Activated naive CD4-positive, alpha-beta T cell treated with Interleukin-2 at 50 U/mL for 16 hours (primary cell): ENCODE results near the gene INPP5F.
"Not testable (repeated sequence)": the region's sequence is repeated elsewhere in the genome, so short reads cannot be mapped to it uniquely, and the experiment has no call there.

Experiments
- DNase-seq: peaks from one replicate; pipeline ENCODE4 v3.0.0-alpha.2; 2020

The INPP5F gene

DNA sequence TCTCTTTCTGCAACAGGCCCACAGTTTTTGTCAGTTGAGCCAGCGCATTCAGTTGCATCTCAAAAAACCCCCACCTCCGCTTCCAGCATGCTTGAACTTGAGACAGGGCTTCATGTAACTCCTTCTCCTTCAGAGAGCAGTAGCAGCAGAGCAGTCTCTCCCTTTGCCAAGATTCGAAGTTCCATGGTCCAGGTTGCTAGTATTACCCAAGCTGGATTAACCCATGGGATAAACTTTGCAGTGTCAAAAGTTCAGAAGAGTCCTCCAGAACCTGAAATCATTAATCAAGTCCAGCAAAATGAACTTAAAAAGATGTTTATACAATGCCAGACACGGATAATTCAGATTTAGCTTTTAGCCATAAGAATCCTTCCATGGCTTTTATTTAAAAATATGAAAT, 101.6 kb downstream of the INPP5F start:
- no peak for DNase-seq

DNA sequence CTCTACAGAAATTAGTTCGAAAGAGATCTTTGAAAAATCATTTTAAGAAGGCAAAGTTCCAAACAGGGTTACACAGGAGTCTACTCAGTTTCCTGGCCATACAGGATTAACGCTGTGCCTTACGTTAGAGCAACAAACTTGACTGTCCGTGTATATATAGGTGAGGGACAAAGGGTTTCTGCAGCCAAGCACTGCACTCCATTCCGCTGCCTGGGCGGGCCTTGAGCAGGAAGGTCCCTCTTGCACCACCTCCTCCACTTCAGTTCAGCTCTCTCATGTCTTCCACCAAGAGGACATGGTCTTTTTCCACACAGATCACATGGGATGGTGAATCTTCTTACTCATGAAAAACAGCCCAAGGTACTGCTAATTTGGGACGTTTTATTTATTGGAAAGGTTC, 103.6 kb downstream of the INPP5F start:
- DNase-seq: no peak

DNA sequence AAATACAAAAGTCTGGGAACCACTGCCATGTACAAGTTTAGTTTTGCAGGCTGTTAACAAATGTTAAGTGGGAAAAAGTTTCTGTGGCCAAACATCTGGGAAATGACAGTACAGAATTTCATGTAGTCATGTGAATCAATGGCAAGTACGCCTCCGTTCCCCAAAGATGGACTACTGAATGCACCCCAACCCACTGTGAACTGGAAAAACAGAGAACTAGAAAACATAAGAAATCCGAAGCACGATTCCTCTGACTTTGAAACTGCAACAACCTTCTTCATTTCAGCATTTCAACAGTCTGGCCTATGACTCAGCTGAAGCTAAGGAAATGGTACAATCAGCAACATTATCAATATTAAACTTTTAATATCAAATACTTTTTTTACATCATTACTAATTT, 105.0 kb downstream of the INPP5F start:
- no peak for DNase-seq

DNA sequence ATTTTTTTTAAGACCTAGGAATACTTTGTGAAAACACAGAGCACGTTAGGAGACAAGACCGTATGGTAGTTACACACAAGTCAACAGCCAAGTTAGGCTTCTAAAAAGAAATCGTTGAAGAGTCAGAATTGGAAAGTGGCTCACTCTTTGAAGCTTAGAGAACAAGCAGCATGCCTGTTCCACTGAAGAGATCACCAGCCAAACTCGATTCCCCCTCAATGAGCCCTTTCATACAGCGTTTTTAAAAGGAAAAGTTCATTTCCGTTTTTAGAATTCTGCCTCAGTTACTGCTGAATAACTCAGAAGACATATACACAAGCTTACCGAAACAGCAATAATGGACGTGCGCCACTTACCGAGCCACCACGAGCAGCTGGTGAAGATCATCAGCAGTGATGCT, 105.8 kb downstream of the INPP5F start:
- no peak for DNase-seq

DNA sequence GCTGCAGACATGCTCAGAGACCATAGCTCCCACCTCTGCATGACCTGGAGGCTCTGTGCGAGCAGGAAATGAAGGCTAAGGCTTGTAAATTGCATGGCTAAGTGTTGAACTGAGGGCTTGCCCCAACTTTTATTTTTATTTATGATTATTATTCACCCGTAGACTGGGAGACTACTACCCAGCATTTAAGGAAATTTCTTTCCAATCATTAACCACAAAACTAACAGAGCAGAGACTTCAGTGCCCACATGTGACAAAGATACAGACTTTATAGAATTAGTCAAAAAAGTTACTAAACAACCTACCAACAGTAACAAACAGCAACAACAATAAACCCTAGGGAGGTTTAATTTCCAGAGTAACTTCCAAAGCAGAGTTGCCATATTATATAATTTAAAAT, 107.1 kb downstream of the INPP5F start:
- no peak for DNase-seq

DNA sequence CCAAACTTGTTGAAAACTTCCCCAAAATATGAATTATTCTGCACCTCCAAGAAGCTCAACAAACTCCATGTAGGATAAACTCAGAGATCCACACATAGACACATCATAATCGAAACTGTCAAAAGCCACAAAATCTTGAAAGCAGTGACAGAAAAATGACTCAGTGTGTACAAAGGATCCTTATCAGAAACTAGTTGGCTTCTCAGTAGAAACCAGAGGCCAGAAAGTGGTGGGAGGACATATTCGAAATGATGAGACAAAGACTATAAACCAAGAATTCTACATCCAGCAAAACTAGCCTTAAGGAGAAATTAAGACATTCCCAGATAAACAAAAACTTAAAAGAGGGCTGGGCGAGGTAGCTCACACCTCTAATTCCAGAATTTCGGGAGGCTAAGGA, 108.3 kb downstream of the INPP5F start:
- DNase-seq: no peak

DNA sequence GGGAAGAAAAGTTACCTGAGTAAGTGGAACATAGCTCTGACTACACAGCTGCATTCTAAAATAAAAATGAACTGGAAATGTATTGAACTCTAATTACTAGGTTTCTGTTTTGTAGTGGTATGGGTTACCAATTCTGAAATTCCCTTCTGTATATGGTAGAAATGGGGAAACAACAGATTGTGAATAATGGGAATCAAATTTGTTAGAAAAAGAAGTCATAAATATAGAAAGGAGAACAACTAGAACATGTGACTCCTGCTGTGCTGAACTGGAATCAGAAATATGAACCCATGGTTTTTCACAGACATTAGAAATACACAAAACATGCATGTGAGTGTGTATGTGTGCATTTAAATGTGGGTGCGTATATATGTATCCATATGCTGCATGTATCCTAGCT, 119.8 kb downstream of the INPP5F start:
- no peak for DNase-seq

DNA sequence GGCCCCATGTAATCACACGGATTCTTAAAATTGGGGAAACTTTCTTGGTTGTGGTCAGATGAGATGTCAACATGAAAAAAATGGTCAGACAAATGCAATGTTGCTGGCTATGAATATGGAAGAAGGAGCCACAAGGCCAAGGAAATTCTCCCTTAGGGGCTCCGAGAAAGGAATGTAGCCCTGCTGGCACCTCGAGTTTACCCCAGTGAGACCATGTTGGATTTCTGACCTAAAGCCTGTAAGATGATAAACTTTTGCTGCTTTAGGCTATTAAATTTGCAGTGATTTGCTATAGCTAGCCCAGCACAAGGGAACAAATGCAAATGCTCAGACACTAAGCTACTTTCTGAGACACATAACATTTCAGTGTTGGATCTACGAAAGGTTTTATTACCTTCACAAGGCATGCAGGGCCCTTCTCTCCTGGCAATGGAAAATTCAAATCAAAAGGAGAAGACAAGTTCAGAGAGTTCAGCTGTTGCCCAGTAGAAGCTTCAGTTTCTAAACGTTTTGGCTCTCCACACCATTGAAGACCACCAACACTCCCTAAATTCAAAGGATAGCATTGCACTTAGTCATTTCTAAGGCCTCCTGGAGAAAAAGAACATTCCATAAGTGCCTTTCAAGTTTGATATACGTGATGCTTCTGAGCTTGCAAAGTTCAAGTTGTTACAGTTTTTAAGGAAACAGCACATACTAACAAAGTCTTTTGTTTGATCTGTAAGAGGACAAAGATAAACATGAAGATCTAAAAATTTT, 123.4 kb downstream of the INPP5F start:
- DNase-seq: no peak

DNA sequence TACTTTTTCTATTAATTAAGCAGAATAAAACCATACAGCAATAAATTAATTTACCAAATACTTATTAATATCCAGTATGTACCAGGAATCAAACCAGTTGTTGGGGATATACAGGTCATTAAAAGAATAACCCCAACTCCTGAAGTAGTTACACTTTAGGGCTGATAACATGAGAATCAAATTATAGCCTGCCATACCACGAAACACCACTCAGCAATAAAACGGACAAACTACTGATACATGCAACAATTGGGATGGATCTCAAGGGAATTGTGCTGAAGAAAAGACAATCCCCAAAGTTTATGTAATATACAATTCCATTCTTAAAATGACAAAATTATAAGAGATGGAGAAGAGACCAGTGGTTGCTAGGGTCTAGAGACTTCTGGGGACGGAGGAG, 124.1 kb downstream of the INPP5F start:
- no peak for DNase-seq

DNA sequence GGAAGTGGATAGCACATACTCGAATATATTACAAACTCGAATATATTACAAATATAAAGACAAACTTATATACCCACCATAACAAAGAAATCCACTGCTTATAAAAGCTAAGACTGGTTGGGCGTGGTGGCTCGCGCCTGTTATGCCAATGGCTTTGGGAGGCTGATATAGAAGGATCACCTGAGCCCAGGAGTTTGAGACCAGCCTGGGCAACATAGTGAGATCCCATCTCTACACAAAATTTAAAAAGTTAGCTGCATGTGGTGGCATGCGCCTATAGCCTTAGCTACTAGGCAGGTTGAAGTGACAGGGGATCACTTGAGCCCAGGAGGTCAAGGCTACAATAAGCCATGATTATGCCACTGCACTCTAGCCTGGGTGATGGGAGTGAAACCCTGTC, 126.4 kb downstream of the INPP5F start:
- DNase-seq: no peak

DNA sequence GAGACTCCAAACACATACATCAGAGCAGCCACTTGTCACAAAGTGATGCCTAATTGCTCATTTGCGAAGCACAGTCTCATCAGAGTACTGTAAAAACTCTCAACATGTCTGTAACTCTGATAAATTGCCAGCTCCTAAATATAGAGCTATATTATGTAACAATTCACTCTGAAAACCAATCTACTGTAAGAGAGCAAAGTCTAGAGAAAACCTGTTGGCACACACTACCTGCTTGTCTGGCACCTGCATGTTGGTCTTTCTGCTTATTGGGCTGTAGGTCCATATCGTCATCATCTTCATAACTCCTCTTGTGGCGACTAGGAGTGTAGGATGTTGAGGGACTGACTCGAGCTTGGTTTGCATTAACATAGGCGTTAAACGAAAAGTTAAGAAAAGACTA, 127.0 kb downstream of the INPP5F start:
- DNase-seq: no peak

DNA sequence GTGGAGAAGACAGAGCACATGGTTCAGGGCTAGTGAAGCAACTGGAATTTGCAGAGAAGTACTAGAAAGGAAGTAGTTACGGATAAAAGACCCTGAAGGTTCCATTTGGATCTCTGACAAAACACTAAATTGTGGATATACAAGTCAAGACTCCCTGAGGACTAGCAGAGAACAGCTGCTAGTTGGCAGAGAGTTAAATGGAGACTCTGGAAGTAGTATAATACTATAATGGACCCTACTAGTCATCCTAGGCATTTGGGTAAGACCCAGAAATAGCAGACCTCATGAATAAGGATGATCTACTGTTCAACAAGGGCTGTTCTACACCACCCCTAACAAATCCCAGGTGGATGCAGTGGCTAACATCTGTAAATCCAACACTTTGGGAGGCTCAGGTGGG, 127.7 kb downstream of the INPP5F start:
- no peak for DNase-seq

DNA sequence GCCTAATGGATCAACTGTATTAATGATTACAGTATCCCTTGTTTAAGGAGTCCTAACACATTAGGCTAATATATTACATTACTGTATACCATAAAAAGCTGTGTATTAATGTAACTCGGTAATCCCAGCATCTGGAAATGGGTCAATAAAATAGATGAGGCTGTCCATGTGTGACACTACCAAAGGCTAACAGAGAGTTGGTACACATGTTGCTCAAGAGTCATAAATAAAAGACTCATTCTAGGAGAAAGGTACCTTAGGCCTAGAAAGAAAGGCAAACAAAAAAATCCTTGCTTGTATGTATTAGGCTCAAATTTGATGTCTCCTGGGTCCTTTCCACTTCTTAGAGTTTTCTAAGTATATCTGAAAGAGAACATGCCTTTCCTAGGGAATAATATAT, 132.2 kb downstream of the INPP5F start:
- DNase-seq: no peak

DNA sequence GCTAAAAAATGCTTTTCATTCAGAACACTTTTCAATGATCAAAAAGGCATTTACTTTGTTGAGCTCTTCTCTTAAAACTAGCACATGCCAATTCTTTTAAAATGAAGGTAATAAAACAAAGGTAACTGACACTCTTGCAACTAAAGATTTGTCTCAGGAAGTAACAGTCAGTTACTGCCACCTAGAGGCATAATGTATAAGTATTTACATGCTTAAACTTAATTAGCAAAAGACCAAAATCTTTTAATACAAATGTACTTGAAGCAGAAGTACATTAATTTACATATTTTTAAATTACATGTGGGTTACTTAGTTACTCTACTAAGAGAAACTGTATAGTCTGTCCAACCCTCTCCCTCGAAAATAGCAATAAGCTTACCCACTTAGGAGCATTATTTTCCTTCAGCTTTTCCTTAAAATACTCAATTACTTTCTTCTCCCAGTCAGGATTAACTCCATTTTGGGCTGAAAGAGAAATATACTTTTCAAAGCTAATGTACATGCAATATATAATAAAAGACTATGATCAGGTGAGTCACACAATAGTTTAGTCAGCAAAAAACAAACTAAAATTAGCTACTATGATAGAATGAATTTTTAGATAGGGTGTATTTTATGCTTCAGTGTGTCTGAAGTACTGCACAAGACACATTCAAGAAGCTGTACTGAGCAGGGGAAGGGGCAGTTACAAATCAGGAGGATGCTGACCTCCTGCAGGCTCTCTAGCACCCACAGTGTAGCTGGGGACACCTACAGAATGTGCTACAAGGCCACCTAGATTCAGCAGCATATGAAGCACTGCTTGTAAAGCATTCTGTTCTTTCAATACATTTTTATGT, 133.8 kb downstream of the INPP5F start:
- no peak for DNase-seq

DNA sequence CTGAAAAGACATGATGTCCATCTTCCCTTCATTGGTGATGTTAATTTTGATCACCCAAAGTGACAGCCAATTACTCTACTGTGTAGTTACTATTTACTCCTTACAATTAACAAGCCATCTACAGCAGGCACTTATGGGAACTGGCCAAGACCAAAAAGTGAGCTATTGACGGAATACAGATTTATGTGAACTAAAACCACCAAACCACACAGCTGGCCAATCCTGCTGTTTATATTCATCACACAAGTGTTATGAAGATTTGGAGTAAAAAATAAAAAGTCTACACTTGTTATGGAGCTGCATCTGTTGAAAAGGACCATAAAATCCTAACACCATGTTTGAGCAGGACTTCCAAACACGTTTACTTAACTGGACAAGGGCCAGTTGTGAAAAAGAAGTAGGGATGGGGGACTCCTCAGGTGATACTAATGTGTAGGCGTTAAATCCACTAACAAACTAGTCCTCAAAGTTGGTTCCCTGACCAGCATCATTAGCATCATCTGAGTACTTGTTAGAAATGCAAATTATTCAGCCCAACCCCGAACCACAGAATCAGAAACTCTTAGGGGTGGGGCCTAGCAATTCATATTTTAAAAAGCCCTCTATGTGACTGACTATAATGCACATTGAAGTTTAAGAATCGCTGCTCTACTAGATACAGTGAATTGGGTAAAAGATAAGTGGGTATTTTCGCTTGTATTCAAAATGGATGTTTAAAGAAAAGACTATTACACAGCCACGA, 135.2 kb downstream of the INPP5F start:
- DNase-seq: no peak

DNA sequence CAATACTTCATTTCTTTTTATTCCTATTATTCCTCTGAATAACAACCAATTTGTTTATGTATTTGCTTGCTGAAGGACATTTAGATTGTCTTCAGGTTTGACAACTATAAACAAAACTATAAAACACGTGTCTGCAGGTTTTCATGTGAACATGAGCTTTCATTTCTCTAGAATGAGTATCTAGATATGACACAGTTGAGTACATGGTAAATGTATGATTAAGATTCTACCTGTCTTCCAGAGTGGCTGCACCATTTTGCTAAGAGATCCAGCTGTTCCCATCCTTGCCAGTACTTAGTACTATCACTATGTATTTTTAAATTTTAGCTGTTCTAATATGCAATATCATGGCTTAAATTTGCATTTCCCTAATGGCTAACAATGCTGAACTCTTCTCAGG, 136.7 kb downstream of the INPP5F start:
- no peak for DNase-seq

DNA sequence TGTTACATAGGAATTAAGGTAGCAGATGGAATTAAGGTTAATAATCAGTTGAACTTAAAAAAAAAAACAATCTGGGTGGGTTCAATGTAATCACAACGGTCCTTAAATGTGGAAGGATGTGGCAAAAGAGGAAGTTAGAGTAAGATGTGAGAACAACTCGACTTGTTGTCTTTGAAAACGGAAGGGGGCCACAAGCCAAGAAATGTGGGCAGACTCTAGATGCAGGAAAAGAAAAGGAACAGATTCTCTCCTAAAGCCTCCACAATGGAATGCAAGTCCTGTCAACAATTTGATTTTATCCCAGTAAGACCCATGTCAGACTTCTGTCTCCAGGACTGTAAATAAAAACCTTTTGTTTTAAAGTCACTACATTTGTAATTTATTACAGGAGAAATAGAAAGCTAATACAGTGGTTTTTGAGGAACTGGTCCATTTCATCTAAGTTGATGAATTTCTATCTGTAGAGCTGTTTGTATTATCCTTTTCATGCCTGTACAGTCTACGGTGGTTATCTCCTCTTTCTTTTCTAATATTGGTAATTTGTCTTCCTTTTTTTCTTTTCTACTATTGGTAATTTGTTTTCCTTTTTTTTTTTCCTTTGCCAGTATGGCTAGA, 138.2 kb downstream of the INPP5F start:
- DNase-seq: no peak

DNA sequence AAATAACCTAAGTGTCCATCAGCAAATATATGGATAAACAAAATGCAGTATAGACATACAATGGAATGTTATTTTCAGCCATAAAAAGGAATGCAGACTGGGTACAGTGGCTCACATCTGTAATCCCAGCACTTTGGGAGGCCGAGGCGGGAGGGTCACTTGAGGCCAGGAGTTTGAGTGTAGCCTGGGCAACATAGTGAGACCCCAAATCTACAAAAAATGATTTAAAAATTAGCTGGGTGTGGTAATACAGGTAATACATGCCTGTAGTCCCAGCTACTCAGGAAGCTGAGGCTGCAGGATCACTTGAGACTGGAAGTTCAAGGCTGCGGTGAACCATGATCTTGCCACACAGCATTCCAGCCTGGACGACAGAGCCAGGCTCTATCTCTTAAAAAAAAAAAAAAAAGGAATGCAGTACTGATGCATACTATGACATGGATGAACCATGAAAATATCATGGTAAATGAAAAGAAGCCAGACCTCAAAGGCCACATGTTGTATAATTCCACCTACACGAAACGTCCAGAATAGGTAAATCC, 139.9 kb downstream of the INPP5F start:
- no peak for DNase-seq

DNA sequence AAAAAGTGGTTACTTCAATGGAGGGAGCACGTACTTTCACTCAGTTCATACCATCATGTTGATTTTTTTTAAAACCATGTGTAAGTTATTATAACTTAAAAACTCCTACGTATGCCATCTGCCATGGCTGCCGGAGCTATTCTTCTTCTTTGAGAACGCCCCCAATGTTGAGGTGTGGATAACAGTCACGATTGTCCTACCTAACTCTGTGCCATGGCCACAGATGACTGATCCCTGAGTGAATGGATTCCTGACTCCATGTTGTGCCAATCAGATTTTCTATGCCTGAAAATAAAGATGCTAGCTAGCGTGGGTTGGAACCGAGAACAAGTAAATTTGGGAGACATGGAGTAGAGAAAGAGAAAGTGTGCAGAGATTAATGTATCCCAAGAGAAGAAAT, 141.5 kb downstream of the INPP5F start:
- no peak for DNase-seq

DNA sequence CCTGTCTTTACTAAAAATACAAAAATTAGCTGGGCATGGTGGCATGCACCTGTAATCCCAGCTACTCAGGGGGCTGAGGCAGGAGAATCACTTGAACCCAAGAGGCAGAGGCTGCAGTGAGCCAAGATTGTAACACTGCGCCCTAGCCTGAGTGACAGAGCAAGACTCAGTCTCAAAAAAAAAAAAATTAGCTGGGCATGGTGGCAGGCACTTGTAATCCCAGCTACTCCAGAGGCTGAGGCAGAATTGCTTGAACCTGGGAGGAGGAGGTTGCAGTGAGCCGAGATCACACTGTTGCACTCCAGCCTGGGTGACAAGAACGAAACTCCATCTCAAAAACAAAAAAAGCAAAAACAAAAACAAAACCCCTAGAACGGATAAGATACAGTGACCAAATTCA, 143.5 kb downstream of the INPP5F start:
- DNase-seq: not testable (repeated sequence)

DNA sequence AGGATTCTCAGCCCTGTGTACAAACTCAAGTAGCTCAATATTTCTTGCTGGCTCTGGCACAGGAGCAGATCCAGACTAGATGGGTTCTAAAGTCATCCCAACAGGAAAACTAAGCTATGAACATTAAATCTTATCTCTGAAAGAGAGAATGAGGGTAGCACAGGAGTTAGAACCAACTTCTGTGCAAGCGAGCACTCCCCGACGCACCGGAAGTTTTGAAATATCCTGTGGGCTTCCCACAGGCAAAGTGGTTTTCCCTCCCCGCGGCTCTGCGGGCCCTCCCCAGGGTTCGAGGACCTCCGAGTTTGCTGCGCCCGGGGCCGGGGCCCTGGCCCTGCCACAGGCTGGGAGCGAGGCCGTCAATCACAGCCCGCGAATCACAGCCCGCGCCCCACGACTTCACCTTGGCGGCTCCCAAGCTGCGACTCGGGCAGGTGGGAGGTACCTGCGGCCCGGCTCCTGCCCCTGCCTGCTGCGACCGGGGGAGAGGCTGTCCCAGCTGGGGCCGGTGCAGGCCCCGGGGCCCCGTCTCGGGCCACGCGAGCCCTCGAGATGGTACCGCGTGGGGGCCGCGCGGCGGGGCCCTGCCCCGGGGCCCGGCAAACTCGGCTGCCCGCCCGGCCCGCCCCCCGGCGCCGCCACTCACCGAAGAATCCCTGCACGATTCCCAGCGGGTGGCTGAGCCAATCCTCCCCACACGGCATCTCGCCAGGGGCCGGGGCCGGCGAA, 146.2 kb downstream of the INPP5F start:
- DNase-seq: peak; percentile 63

DNA sequence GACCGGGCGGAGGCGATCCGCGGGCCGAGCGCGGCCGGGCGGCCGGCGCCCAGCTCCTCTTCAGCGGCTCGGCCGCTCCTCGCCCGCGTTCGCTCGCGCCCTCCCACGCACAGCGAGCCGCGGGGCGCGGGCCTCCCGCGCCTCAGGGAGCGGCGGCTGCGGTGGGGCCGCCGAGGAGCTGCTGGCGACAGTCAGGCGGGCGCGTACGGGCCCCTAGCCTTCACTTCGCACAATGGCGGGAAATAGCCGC, 146.7 kb downstream of the INPP5F start, which contains the start of gene MCMBP:
TSS of gene MCMBP (minus strand) at position 234 of the 250 bp plus-strand sequence. CDS start 259 bp downstream, outside the sequence.
- no peak for DNase-seq
